Fibroblast of lung (primary cell): ENCODE results near the gene PLEKHJ1. TPM values are rescaled to one million over a fixed set of nuclear protein-coding genes. Genes with fewer than 3 reads are reported as not detected.

Experiments
- DNase-seq, 2 donors: peaks; one replicate each; pipeline versions ENCODE4 v3.0.0 to v3.0.0-alpha.2; 2010; ENCODE audit warnings: low read depth in 2 of 2
- H2AFZ ChIP-seq: 2 replicates; pipeline ENCODE4 v1.5.1; 2012; ENCODE audit warnings: low read length, control low read depth, inconsistent platforms
- H3K27ac ChIP-seq: 2 replicates; pipeline ENCODE4 v1.5.1; 2011; ENCODE audit warnings: low read length, control low read depth; ENCODE audit not compliant: insufficient read depth
- H3K27me3 ChIP-seq: 2 replicates; pipeline ENCODE4 v1.5.1; 2011; ENCODE audit warnings: mild to moderate bottlenecking, low read length; ENCODE audit not compliant: control insufficient read depth, insufficient read depth
- H3K36me3 ChIP-seq: 2 replicates; pipeline ENCODE4 v1.5.1; 2011; ENCODE audit warnings: low read length; ENCODE audit not compliant: control insufficient read depth, insufficient read depth
- H3K4me1 ChIP-seq: 2 replicates; pipeline ENCODE4 v1.5.1; 2011; ENCODE audit warnings: low read length; ENCODE audit not compliant: control insufficient read depth, insufficient read depth; ENCODE audit errors: extremely low read depth
- H3K4me2 ChIP-seq: 2 replicates; pipeline ENCODE4 v1.5.1; 2011; ENCODE audit warnings: low read length, control low read depth; ENCODE audit not compliant: insufficient read depth; ENCODE audit errors: extremely low read depth
- H3K4me3 ChIP-seq, 4 experiments: fragments of 200-600 bp in 1 of 4; sonication (generic) in 1 of 4; replicated peaks in 1 of 4; 2 replicates each; pipeline ENCODE4 v1.5.1; 2011 to 2016; ENCODE audit warnings: low read length in 4 of 4, low read depth in 3 of 4, mild to moderate bottlenecking in 3 of 4, control low read depth in 2 of 4, inconsistent platforms in 1 of 4, mixed read lengths in 1 of 4; ENCODE audit not compliant: insufficient read depth in 1 of 4; ENCODE audit errors: control extremely low read depth in 1 of 4
- H3K79me2 ChIP-seq: 2 replicates; pipeline ENCODE4 v1.5.1; 2012; ENCODE audit warnings: mild to moderate bottlenecking, low read length, inconsistent platforms; ENCODE audit not compliant: control insufficient read depth, insufficient read depth
- H3K9ac ChIP-seq: 2 replicates; pipeline ENCODE4 v1.5.1; 2011; ENCODE audit warnings: mild to moderate bottlenecking, low read length, control low read depth; ENCODE audit not compliant: insufficient read depth
- H3K9me3 ChIP-seq: 2 replicates; pipeline ENCODE4 v1.5.1; 2012; ENCODE audit warnings: low read depth, low read length; ENCODE audit not compliant: control insufficient read depth, insufficient read depth
- H4K20me1 ChIP-seq: 2 replicates; pipeline ENCODE4 v1.5.1; 2011; ENCODE audit warnings: low read length; ENCODE audit not compliant: control insufficient read depth, insufficient read depth; ENCODE audit errors: extremely low read depth
- EZH2 ChIP-seq: IDR thresholded peaks from 2 replicates; pipeline ENCODE4 v1.5.1; 2012; ENCODE audit warnings: low read length, control low read depth, mild to moderate bottlenecking; ENCODE audit errors: missing control alignments
- polyA plus RNA-seq, 2 donors: library from polyadenylated mRNA; depleted of rRNA in 1 of 2; stranded (reverse) in 1 of 2; unstranded in 1 of 2; fragments of >200 nt; gene quantifications; 2 replicates each; pipeline ENCODE4 v1.2.1, GENCODE V29; 2011 to 2012; ENCODE audit warnings: missing spikeins in 1 of 2
- total RNA-seq: library from RNA; depleted of rRNA; stranded (reverse); fragments of >200 nt; gene quantifications from 2 replicates; pipeline ENCODE4 v1.2.1, GENCODE V29; 2014
- TF ChIP-seq, protein P1 (sequence below), 2 donors: IDR thresholded peaks in 1 of 2; conservative IDR thresholded peaks in 1 of 2; 1 replicate in 1 of 2; 2 replicates in 1 of 2; pipeline ENCODE4 v1.5.1; 2011 to 2012; ENCODE audit warnings: low read length in 2 of 2, control low read depth in 1 of 2, inconsistent platforms in 1 of 2, low read depth in 1 of 2, mild to moderate bottlenecking in 1 of 2

The PLEKHJ1 gene
- total and polyA plus RNA-seq, 2 donors (not counting 1 experiment from before 2014, with no cell fraction given), result 34.9 to 61.3 TPM

DNA sequence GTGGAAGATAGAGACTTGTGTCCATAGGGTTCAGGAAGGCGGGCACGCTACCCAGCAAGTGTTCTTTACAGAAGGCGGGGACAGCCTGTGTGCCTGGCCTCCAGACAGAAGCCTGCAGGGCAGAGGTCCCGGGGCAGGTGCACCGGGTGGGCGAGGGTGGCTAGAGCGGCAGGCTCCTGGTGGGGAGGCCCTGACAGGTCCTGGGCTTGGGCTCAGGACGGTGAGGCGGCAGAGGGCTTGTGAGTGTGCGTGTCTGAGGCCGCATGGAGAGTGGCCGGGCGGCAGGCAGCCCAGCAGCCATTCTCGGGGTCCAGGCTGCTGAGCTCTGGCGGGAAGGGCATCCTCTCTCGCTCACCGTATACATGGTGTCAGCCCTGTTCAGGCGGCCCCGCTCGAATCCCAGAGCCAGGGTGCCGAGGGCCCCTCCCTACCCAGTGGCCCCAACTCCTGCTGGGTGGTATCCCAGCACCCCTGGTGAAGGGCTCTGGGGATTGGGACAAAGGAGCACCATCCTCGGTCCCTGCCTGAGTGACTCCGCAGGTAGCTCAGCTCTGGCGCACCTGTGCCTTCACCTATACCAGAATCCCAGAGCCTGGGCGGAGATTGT is 10.0 kb upstream of the PLEKHJ1 start:
- Histone ChIP-seq H2AFZ (no peak overlapping the region), H3K9ac (no peak overlapping the region), H3K4me1 (peaks cover 4% of the 10 kb centered on the region), H3K36me3 (peaks cover 37% of the 10 kb centered on the region), H3K27ac (no peak overlapping the region), H3K79me2 (peaks cover 34% of the 10 kb centered on the region), H3K27me3 (peaks cover 12% of the 10 kb centered on the region), H4K20me1 (no peaks in the 10 kb centered on the region), H3K4me3 (no peak overlapping the region), H3K4me2 (no peak overlapping the region), H3K9me3 (no peaks in the 10 kb centered on the region)
- DNase-seq, result no peak
- no peak for TF ChIP-seq EZH2
- TF ChIP-seq, protein P1, sequence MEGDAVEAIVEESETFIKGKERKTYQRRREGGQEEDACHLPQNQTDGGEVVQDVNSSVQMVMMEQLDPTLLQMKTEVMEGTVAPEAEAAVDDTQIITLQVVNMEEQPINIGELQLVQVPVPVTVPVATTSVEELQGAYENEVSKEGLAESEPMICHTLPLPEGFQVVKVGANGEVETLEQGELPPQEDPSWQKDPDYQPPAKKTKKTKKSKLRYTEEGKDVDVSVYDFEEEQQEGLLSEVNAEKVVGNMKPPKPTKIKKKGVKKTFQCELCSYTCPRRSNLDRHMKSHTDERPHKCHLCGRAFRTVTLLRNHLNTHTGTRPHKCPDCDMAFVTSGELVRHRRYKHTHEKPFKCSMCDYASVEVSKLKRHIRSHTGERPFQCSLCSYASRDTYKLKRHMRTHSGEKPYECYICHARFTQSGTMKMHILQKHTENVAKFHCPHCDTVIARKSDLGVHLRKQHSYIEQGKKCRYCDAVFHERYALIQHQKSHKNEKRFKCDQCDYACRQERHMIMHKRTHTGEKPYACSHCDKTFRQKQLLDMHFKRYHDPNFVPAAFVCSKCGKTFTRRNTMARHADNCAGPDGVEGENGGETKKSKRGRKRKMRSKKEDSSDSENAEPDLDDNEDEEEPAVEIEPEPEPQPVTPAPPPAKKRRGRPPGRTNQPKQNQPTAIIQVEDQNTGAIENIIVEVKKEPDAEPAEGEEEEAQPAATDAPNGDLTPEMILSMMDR (conservative IDR thresholded peaks at IDR 0.05 in 1 of 2, IDR thresholded peaks at IDR 0.05 in 1 of 2; ENCODE audit: low read depth in 1 of 2, low read length in 2 of 2), result no peak

DNA sequence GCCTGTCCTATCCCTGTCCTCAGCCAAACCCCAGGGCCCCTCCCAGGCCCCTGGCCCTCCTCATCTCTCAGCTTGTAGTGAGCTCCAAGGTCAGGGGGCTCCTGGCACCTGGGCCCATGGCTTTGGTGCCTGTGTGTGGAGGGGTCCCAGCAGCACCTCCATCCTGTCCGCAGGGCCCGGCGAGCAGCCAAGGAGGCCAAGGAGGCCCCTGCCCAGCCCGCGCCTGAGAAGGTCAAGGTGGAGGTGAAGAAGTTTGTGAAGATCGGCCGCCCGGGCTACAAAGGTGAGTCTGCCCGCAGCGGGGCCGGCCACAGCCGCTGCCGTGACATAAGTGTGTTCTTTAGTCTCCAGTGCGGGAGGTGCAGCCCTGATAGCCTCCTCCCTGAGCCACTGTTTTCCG is 9.1 kb upstream of the PLEKHJ1 start:
- no peak overlapping the region for H3K4me3 ChIP-seq
- no peak overlapping the region for H3K4me2 ChIP-seq
- DNase-seq, result no peak
- no peak overlapping the region for H3K27ac ChIP-seq
- peaks cover 37% of the 10 kb centered on the region for H3K36me3 ChIP-seq
- H3K27me3 ChIP-seq, result peaks cover 4% of the 10 kb centered on the region
- peaks cover 42% of the 10 kb centered on the region for H3K79me2 ChIP-seq
- H3K4me1 ChIP-seq, result peaks cover 8% of the 10 kb centered on the region
- TF ChIP-seq EZH2, result no peak
- TF ChIP-seq, protein P1 (conservative IDR thresholded peaks at IDR 0.05 in 1 of 2, IDR thresholded peaks at IDR 0.05 in 1 of 2; ENCODE audit: low read depth in 1 of 2, low read length in 2 of 2), result no peak
- H2AFZ ChIP-seq, result no peak overlapping the region
- H3K9ac ChIP-seq, result no peak overlapping the region
- peaks cover 4% of the 10 kb centered on the region for H4K20me1 ChIP-seq
- no peaks in the 10 kb centered on the region for H3K9me3 ChIP-seq

DNA sequence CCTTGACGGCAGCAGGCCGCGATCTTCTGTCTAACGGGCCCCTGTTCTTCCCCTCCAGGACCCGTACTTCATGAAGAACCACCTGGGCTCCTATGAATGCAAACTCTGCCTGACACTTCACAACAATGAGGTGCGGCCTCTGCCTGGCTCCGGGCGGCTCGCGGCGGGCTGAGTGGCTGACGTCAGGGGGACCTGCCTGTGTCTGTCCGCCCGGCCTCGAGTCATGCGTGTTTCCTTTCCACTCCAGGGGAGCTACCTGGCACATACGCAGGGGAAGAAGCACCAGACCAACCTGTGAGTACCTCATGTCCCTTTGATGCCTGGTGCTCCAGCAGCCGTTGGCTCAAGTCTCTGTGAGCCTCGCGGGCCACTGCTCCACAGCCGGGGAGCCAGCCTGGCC is 8.4 kb upstream of the PLEKHJ1 start:
- DNase-seq, result no peak
- Histone ChIP-seq H3K27ac (no peak overlapping the region), H3K4me1 (peaks cover 8% of the 10 kb centered on the region), H3K36me3 (peaks cover 37% of the 10 kb centered on the region), H3K27me3 (no peaks in the 10 kb centered on the region), H3K9me3 (no peaks in the 10 kb centered on the region), H2AFZ (no peak overlapping the region), H3K79me2 (peaks cover 50% of the 10 kb centered on the region), H4K20me1 (peaks cover 4% of the 10 kb centered on the region), H3K4me3 (no peak overlapping the region), H3K9ac (no peak overlapping the region), H3K4me2 (no peak overlapping the region)
- TF ChIP-seq, protein P1 (conservative IDR thresholded peaks at IDR 0.05 in 1 of 2, IDR thresholded peaks at IDR 0.05 in 1 of 2; ENCODE audit: low read depth in 1 of 2, low read length in 2 of 2), result no peak
- no peak for TF ChIP-seq EZH2
